ENCODE results near the gene TBC1D22A.

DNA sequence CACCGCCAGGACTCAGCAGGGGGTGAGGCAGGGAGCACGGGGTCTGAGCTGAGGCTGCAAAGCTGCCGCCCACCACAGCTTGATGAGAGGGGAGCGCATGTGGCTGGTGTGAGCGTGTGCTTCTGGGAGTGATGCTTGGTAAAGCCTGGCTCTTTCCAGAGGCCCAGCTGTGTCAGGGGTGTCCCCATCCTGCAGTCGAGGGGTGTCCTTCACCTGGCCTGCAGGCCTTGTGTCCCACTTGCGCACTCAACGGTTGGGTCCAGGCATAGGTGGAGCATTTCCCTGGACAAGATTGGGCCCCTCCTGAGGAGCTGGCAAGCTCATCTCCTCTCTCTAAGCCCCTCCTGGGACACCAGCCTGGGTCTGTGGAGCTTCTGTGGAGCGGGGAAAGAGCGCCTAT is 273.9 kb downstream of the TBC1D22A start:
- TF ChIP-seq, protein P1, sequence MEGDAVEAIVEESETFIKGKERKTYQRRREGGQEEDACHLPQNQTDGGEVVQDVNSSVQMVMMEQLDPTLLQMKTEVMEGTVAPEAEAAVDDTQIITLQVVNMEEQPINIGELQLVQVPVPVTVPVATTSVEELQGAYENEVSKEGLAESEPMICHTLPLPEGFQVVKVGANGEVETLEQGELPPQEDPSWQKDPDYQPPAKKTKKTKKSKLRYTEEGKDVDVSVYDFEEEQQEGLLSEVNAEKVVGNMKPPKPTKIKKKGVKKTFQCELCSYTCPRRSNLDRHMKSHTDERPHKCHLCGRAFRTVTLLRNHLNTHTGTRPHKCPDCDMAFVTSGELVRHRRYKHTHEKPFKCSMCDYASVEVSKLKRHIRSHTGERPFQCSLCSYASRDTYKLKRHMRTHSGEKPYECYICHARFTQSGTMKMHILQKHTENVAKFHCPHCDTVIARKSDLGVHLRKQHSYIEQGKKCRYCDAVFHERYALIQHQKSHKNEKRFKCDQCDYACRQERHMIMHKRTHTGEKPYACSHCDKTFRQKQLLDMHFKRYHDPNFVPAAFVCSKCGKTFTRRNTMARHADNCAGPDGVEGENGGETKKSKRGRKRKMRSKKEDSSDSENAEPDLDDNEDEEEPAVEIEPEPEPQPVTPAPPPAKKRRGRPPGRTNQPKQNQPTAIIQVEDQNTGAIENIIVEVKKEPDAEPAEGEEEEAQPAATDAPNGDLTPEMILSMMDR (IDR thresholded peaks at IDR 0.05; ENCODE audit: poor library complexity) = no peak
- TF ChIP-seq EZH2 (IDR thresholded peaks at IDR 0.05; ENCODE audit: borderline replicate concordance) (no peak), EZH2phosphoT487 (IDR thresholded peaks at IDR 0.05; ENCODE audit: low read depth, severe bottlenecking, unreplicated experiment) (no peak)
